Endothelial cell of umbilical vein (primary cell): ENCODE measurements around the gene SP3. TPM values are rescaled to one million over a fixed set of nuclear protein-coding genes. Genes with fewer than 3 reads are reported as not detected.

Experiments
- BruUV-seq: library from RNA; stranded (reverse); fragments of 400-500 nt; replicated peaks from 2 replicates; lab custom pipeline; 2021; lab: Mats Ljungman, UMichigan
- CTCF ChIA-PET: fragments of 300-600, 350-600 bp; sonication (Branson Sonifier 250); formaldehyde crosslinking; loops from one replicate; lab custom pipeline; 2021; ENCODE audit warnings: antibody characterized with exemption, inconsistent platforms; lab: Charles Lee
- POLR2A ChIA-PET: fragments of 300-600, 350-600 bp; sonication (Branson Sonifier 250); formaldehyde crosslinking; loops from one replicate; lab custom pipeline; 2021; ENCODE audit warnings: antibody characterized with exemption, inconsistent platforms; lab: Charles Lee
- DNase-seq: peaks from one replicate; pipeline ENCODE4 v3.0.0-alpha.2; 2011; ENCODE audit warnings: low read depth, low spot score
- FAIRE-seq: peaks from 2 replicates; lab custom pipeline; 2011; peaks lifted over from hg19 to GRCh38; lab: Jason Lieb, UNC
- H2AFZ ChIP-seq: 2 replicates; pipeline ENCODE4 v1.6.0; 2012; ENCODE audit warnings: low read depth, low read length, control low read depth, inconsistent platforms
- H3K27ac ChIP-seq: 2 replicates; pipeline ENCODE4 v1.5.1; 2011; ENCODE audit warnings: low read depth, mild to moderate bottlenecking, control low read depth, low read length, moderate library complexity; ENCODE audit not compliant: insufficient read depth
- H3K27me3 ChIP-seq, 2 experiments: 2 replicates each; pipeline versions ENCODE4 v1.6.0 to v1.6.1; 2011; ENCODE audit warnings: low read length in 2 of 2, mixed read lengths in 1 of 2; ENCODE audit not compliant: control insufficient read depth in 2 of 2, insufficient read depth in 2 of 2
- H3K36me3 ChIP-seq, 2 experiments: 2 replicates in 1 of 2; 3 replicates in 1 of 2; pipeline ENCODE4 v1.5.1; 2011; ENCODE audit warnings: low read length in 2 of 2, mild to moderate bottlenecking in 1 of 2, moderate library complexity in 1 of 2; ENCODE audit not compliant: control insufficient read depth in 2 of 2, insufficient read depth in 2 of 2; ENCODE audit errors: extremely low read depth in 1 of 2
- H3K4me1 ChIP-seq: 3 replicates; pipeline ENCODE4 v1.5.1; 2011; ENCODE audit warnings: mild to moderate bottlenecking, low read length; ENCODE audit not compliant: control insufficient read depth, insufficient read depth; ENCODE audit errors: extremely low read depth
- H3K4me2 ChIP-seq: 2 replicates; pipeline ENCODE4 v1.6.1; 2011; ENCODE audit warnings: low read length, control low read depth, mixed read lengths; ENCODE audit not compliant: insufficient read depth
- H3K4me3 ChIP-seq, 3 experiments: fragments of 200-600 bp in 1 of 3; sonication (generic), shearing (Covaris generic) in 1 of 3; replicated peaks in 1 of 3; 2 replicates each; pipeline ENCODE4 v1.5.1; 2011 to 2016; ENCODE audit warnings: control low read depth in 3 of 3, low read length in 3 of 3, mild to moderate bottlenecking in 2 of 3, inconsistent platforms in 1 of 3, low read depth in 1 of 3, moderate library complexity in 1 of 3; ENCODE audit not compliant: insufficient read depth in 1 of 3
- H3K79me2 ChIP-seq: 2 replicates; pipeline ENCODE4 v1.6.0; 2012; ENCODE audit warnings: low read length, inconsistent platforms; ENCODE audit not compliant: control insufficient read depth, insufficient read depth
- H3K9ac ChIP-seq: replicated peaks from 2 replicates; pipeline ENCODE3; 2011; ENCODE audit warnings: low read length, control low read depth; ENCODE audit not compliant: insufficient read depth; ENCODE audit errors: extremely low read depth
- H3K9me1 ChIP-seq: replicated peaks from 3 replicates; pipeline ENCODE4 v1.6.0; 2011; ENCODE audit warnings: mild to moderate bottlenecking, low read length; ENCODE audit not compliant: control insufficient read depth, insufficient read depth; ENCODE audit errors: extremely low read depth
- H3K9me3 ChIP-seq: replicated peaks from 2 replicates; pipeline ENCODE4 v1.5.1; 2012; ENCODE audit warnings: low read length, inconsistent platforms; ENCODE audit not compliant: control insufficient read depth, insufficient read depth
- H4K20me1 ChIP-seq: replicated peaks from 2 replicates; pipeline ENCODE3; 2011; ENCODE audit warnings: mild to moderate bottlenecking, low read length; ENCODE audit not compliant: control insufficient read depth, insufficient read depth; ENCODE audit errors: extremely low read depth
- EZH2 ChIP-seq: IDR thresholded peaks from 2 replicates; pipeline ENCODE4 v1.6.1; 2012; ENCODE audit warnings: borderline replicate concordance, low read depth, mild to moderate bottlenecking, moderate library complexity, low read length, inconsistent platforms; ENCODE audit not compliant: severe bottlenecking
- FOS ChIP-seq: IDR thresholded peaks from 2 replicates; pipeline ENCODE4 v1.6.1; 2011; ENCODE audit warnings: mild to moderate bottlenecking, low read length, moderate library complexity, borderline replicate concordance; ENCODE audit not compliant: insufficient read depth
- GATA2 ChIP-seq: IDR thresholded peaks from 2 replicates; pipeline ENCODE4 v1.7.0; 2011; ENCODE audit warnings: low read depth, mild to moderate bottlenecking, moderate library complexity, mixed read lengths, low read length; ENCODE audit not compliant: insufficient read length, insufficient read depth
- JUN ChIP-seq: IDR thresholded peaks from 2 replicates; pipeline ENCODE4 v1.6.1; 2011; ENCODE audit warnings: borderline replicate concordance, low read depth; ENCODE audit not compliant: insufficient read length, insufficient read depth
- MYC ChIP-seq: IDR thresholded peaks from one replicate; pipeline ENCODE4 v1.6.1; 2011; ENCODE audit warnings: mild to moderate bottlenecking, low read depth, low read length
- POLR2A ChIP-seq: IDR thresholded peaks from 2 replicates; pipeline ENCODE4 v1.6.1; 2012; ENCODE audit warnings: low read depth, mild to moderate bottlenecking, control low read depth, low read length
- POLR2AphosphoS5 ChIP-seq: IDR thresholded peaks from 2 replicates; pipeline ENCODE4 v1.6.1; 2012; ENCODE audit warnings: low read depth, mild to moderate bottlenecking, control low read depth, low read length, moderate library complexity; ENCODE audit not compliant: insufficient read depth
- dilution Hi-C: fragments of 300-500 bp; cut with MboI; formaldehyde crosslinking; loops from one replicate; pipeline ENCODE4 v1.15.0; 2019; ENCODE audit warnings: low sequenced_read_pairs; ENCODE audit not compliant: extremely low pct_ligation_motif_present
- intact Hi-C: fragments of 100-400 bp; cut with micrococcal nuclease; formaldehyde crosslinking; loops from one replicate; pipeline ENCODE4 v1.10.0; 2022
- polyA plus RNA-seq, 4 experiments: library from polyadenylated mRNA; depleted of rRNA in 3 of 4; stranded (reverse) in 3 of 4; unstranded in 1 of 4; fragments of >200 nt; gene quantifications; 2 replicates each; pipeline versions ENCODE4 v1.2.1 to v1.2.3, GENCODE V29; 2011 to 2012; ENCODE audit warnings: missing spikeins in 1 of 4
- total RNA-seq: library from RNA; stranded (reverse); gene quantifications from 2 replicates; pipeline ENCODE4 v1.2.3, GENCODE V29; 2021
- TF ChIP-seq, protein P1 (sequence below): IDR thresholded peaks from 2 replicates; pipeline ENCODE4 v1.6.1; 2011; ENCODE audit not compliant: insufficient read depth, insufficient read length
- TF ChIP-seq, protein P2 (sequence below), 2 donors: IDR thresholded peaks; 1 replicate in 1 of 2; 2 replicates in 1 of 2; pipeline ENCODE4 v1.5.1; 2011; ENCODE audit warnings: low read length in 2 of 2, mild to moderate bottlenecking in 2 of 2, moderate library complexity in 2 of 2, control low read depth in 1 of 2, inconsistent platforms in 1 of 2, low read depth in 1 of 2; ENCODE audit not compliant: insufficient read depth in 1 of 2; ENCODE audit errors: extremely low read depth in 1 of 2

Gene SP3
- total and polyA plus RNA-seq, 2 donors (not counting 3 experiments of a cell fraction or from before 2014, with no cell fraction given), result 23.9 to 59.0 TPM

- Histone ChIP-seq H3K4me2 (no peak overlapping the region), H3K9ac (no peak overlapping the region), H3K4me1 (peaks cover 7% of the 10 kb centered on the region), H3K27ac (no peak overlapping the region), H3K27me3 (no peaks in the 10 kb centered on the region), H2AFZ (no peak overlapping the region), H3K36me3 (peaks cover 0 to 3% of the 10 kb centered on the region in 2 experiments), H3K9me3 (no peaks in the 10 kb centered on the region), H4K20me1 (peaks cover 17% of the 10 kb centered on the region), H3K9me1 (no peaks in the 10 kb centered on the region), H3K4me3 (no peak overlapping the region), H3K79me2 (peaks cover 98% of the 10 kb centered on the region)
- intact Hi-C loops, result no loop called here
- ChIA-PET CTCF (no interaction called here), POLR2A (no interaction called here)
- BruUV-seq, result no TSS peak
- TF ChIP-seq, protein P1, sequence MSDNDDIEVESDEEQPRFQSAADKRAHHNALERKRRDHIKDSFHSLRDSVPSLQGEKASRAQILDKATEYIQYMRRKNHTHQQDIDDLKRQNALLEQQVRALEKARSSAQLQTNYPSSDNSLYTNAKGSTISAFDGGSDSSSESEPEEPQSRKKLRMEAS, result no peak
- TF ChIP-seq POLR2AphosphoS5 (no peak), EZH2 (no peak), GATA2 (no peak), JUN (no peak), POLR2A (no peak), FOS (no peak), MYC (no peak)
- TF ChIP-seq, protein P2, sequence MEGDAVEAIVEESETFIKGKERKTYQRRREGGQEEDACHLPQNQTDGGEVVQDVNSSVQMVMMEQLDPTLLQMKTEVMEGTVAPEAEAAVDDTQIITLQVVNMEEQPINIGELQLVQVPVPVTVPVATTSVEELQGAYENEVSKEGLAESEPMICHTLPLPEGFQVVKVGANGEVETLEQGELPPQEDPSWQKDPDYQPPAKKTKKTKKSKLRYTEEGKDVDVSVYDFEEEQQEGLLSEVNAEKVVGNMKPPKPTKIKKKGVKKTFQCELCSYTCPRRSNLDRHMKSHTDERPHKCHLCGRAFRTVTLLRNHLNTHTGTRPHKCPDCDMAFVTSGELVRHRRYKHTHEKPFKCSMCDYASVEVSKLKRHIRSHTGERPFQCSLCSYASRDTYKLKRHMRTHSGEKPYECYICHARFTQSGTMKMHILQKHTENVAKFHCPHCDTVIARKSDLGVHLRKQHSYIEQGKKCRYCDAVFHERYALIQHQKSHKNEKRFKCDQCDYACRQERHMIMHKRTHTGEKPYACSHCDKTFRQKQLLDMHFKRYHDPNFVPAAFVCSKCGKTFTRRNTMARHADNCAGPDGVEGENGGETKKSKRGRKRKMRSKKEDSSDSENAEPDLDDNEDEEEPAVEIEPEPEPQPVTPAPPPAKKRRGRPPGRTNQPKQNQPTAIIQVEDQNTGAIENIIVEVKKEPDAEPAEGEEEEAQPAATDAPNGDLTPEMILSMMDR (IDR thresholded peaks at IDR 0.05; ENCODE audit: extremely low read depth in 1 of 2, insufficient read depth in 1 of 2, low read depth in 1 of 2, low read length in 2 of 2), result no peak
- dilution Hi-C loops, result no loop called here
- FAIRE-seq (no peak), DNase-seq (no peak)
These were observed 17.0 kb downstream of the SP3 start for GRCh38 chr2:173948198-173948597.
